Effector CD4-positive, alpha-beta T cell (primary cell): ENCODE data around the gene MCL1.
"Not testable (repeated sequence)": the region's sequence is repeated elsewhere in the genome, so short reads cannot be mapped to it uniquely, and the experiment has no call there.

Source experiments
- DNase-seq: peaks from one replicate; pipeline ENCODE4 v3.0.0-alpha.2; 2020

MCL1 gene

GRCh38 chr1:150567717-150568593, 11.5 kb downstream of the MCL1 start:
- DNase-seq = no peak

GRCh38 chr1:150567341-150567716, 12.1 kb downstream of the MCL1 start:
- DNase-seq = no peak

GRCh38 chr1:150566589-150567340, 12.6 kb downstream of the MCL1 start:
- DNase-seq = no peak

GRCh38 chr1:150565240-150565991, 14.0 kb downstream of the MCL1 start:
- DNase-seq = not testable (repeated sequence)

GRCh38 chr1:150564051-150564991, 15.1 kb downstream of the MCL1 start:
- no peak for DNase-seq

GRCh38 chr1:150563340-150564038, 15.9 kb downstream of the MCL1 start:
- peak; percentile 44 for DNase-seq

- peak; percentile 63 for DNase-seq
Observed at GRCh38 chr1:150562446-150563339, 16.7 kb downstream of the MCL1 start.

GRCh38 chr1:150561974-150562445, 17.4 kb downstream of the MCL1 start:
- DNase-seq = peak; percentile 71

GRCh38 chr1:150561254-150561973, 18.0 kb downstream of the MCL1 start:
- DNase-seq = peak; percentile 39

- DNase-seq = peak; percentile 65
Observed at GRCh38 chr1:150560576-150561253, 18.7 kb downstream of the MCL1 start.

GRCh38 chr1:150560011-150560438, 19.4 kb downstream of the MCL1 start:
- DNase-seq = peak; percentile 69

- DNase-seq = no peak
Observed at GRCh38 chr1:150559656-150560010, 19.8 kb downstream of the MCL1 start.

- no peak for DNase-seq
Observed at GRCh38 chr1:150558761-150559655, 20.4 kb downstream of the MCL1 start.

- DNase-seq = no peak
Observed at GRCh38 chr1:150558303-150558704, 21.1 kb downstream of the MCL1 start.

- DNase-seq = no peak
Observed at GRCh38 chr1:150557813-150558212, 21.6 kb downstream of the MCL1 start.

GRCh38 chr1:150557065-150557600, 22.3 kb downstream of the MCL1 start:
- DNase-seq = no peak
